Smooth muscle cell (in vitro differentiated cells): ENCODE data around the gene TMEM63A. TPM values are rescaled to one million over a fixed set of nuclear protein-coding genes. Genes with fewer than 3 reads are reported as not detected.

ENCODE experiments used
- DNase-seq: peaks from one replicate; lab custom pipeline; 2025; ENCODE audit not compliant: unreplicated experiment; lab: John Stamatoyannopoulos, UW
- H2AFZ ChIP-seq: fragments of 200-600 bp; sonication (generic); 2 replicates; pipeline ENCODE4 v1.6.0; 2016; ENCODE audit warnings: antibody characterized with exemption, low read depth, mild to moderate bottlenecking
- H3F3A ChIP-seq: fragments of 200-600 bp; sonication (generic); 2 replicates; pipeline ENCODE4 v1.6.0; 2017; ENCODE audit warnings: antibody characterized with exemption, low read depth
- H3K27ac ChIP-seq: fragments of 200-600 bp; sonication (generic); 2 replicates; pipeline ENCODE4 v1.5.1; 2016; ENCODE audit warnings: low read depth, mild to moderate bottlenecking
- H3K27me3 ChIP-seq: fragments of 200-600 bp; sonication (generic); 2 replicates; pipeline ENCODE4 v1.6.1; 2016; ENCODE audit warnings: low read depth, mild to moderate bottlenecking
- H3K36me3 ChIP-seq: fragments of 200-600 bp; sonication (generic); 2 replicates; pipeline ENCODE4 v1.5.1; 2016; ENCODE audit warnings: low read depth
- H3K4me1 ChIP-seq: fragments of 200-600 bp; sonication (generic); 2 replicates; pipeline ENCODE4 v1.5.1; 2016; ENCODE audit warnings: low read depth
- H3K4me2 ChIP-seq: fragments of 200-600 bp; sonication (generic); 2 replicates; pipeline ENCODE4 v1.6.0; 2016; ENCODE audit warnings: mild to moderate bottlenecking
- H3K4me3 ChIP-seq: fragments of 200-600 bp; sonication (generic); 2 replicates; pipeline ENCODE4 v1.5.1; 2016; ENCODE audit warnings: mild to moderate bottlenecking
- H3K79me2 ChIP-seq: fragments of 200-600 bp; sonication (generic); 2 replicates; pipeline ENCODE4 v1.6.0; 2016; ENCODE audit warnings: low read depth, mild to moderate bottlenecking
- H3K9ac ChIP-seq: fragments of 200-600 bp; sonication (generic); 2 replicates; pipeline ENCODE4 v1.6.0; 2016; ENCODE audit warnings: low read depth
- H3K9me3 ChIP-seq: fragments of 200-600 bp; sonication (generic); replicated peaks from 2 replicates; pipeline ENCODE4 v1.5.1; 2016; ENCODE audit warnings: low read depth
- H4K20me1 ChIP-seq: fragments of 200-600 bp; sonication (generic); 2 replicates; pipeline ENCODE4 v1.6.0; 2016; ENCODE audit warnings: low read depth
- CTCF ChIP-seq: fragments of 200-600 bp; sonication (generic); IDR thresholded peaks from 2 replicates; pipeline ENCODE4 v1.5.1; 2017; ENCODE audit warnings: borderline replicate concordance, mild to moderate bottlenecking, antibody characterized with exemption; ENCODE audit not compliant: insufficient read depth, poor library complexity, severe bottlenecking
- WGBS: methylation state at CpG from one replicate; pipeline ENCODE4 v1.1.7; 2016; ENCODE audit warnings: low lambda C conversion rate; 5-methylcytosine and 5-hydroxymethylcytosine counted together
- polyA plus RNA-seq: library from polyadenylated mRNA; unstranded; fragments of >200 nt; fragmentation: Nextera tagmentation; extraction: Ambion mirVana; gene quantifications from 2 replicates; pipeline ENCODE4 v1.2.1, GENCODE V29; 2016
- total RNA-seq: library from RNA; depleted of rRNA; stranded (reverse); fragments of >200 nt; gene quantifications from 2 replicates; pipeline ENCODE4 v1.2.3, GENCODE V29; 2014

Gene TMEM63A
- total and polyA plus RNA-seq, 2 experiments from 2014 or later = 10.9 to 12.0 TPM

DNA sequence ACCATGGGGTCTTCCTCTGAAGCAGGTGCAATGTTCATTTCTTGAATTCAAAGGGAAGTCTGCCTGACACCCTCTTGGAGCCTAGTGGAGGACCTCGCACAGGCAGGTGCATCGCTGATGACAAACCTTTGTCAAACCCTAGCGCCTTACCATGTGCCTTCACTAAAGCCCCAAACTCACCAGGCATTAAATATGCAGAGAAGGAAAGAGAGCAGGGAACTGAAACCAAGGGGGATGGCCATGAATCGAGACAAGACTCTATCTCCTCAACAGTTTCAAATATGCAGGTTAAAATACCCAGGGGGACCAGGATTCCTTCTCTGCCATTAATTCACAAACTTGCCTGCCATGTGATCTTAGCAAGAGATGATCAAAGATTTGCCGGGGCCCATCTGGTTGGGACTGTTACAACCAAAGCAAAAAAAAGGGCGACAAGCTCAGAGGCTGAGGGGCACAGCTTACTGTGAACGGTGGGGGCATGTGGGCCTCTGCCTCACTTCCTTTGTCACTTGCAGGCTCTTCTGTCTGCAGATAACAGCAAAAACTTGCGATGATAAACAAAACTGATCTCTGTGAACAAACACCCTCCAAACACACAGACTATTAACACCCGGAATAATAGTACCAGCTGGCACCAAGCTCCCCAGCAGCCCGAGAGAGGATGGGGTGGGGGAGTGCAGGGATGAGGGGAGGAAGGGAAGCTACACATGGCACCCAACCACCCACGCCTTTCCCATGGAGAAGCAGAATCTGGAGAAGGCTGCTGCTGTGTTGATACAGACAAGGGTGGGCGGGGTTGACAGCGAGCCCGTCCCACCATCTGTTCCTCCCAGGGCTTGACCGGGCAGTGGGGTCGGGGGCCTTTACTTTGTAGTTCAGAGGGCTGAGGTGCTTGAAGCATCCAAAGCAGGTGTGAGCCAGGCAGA, 33.9 kb downstream of the TMEM63A start:
- TF ChIP-seq CTCF = no peak
- Histone ChIP-seq H3K4me1 (no peaks in the 10 kb centered on the region), H3K27me3 (no peaks in the 10 kb centered on the region), H3K27ac (no peak overlapping the region), H3K9me3 (no peaks in the 10 kb centered on the region), H4K20me1 (no peaks in the 10 kb centered on the region), H3K4me3 (no peak overlapping the region), H3K79me2 (no peaks in the 10 kb centered on the region), H3K36me3 (no peaks in the 10 kb centered on the region), H3K4me2 (peak overlapping the region; percentile 48), H3K9ac (no peak overlapping the region), H2AFZ (no peak overlapping the region), H3F3A (no peaks in the 10 kb centered on the region)
- DNase-seq = no peak
- 59% methylated on average over 16 of the region's 16 CpGs for WGBS

GRCh38 chr1:225847610-225848009, 34.6 kb downstream of the TMEM63A start:
- no peak for DNase-seq
- Histone ChIP-seq H3K4me3 (no peak overlapping the region), H3F3A (no peaks in the 10 kb centered on the region), H4K20me1 (no peaks in the 10 kb centered on the region), H3K4me1 (no peaks in the 10 kb centered on the region), H3K27me3 (no peaks in the 10 kb centered on the region), H3K9me3 (no peaks in the 10 kb centered on the region), H3K36me3 (no peaks in the 10 kb centered on the region), H2AFZ (no peak overlapping the region), H3K9ac (no peak overlapping the region), H3K27ac (no peak overlapping the region), H3K4me2 (no peak overlapping the region), H3K79me2 (no peaks in the 10 kb centered on the region)
- 99% methylated on average over 4 of the region's 4 CpGs for WGBS
- TF ChIP-seq CTCF = no peak

DNA sequence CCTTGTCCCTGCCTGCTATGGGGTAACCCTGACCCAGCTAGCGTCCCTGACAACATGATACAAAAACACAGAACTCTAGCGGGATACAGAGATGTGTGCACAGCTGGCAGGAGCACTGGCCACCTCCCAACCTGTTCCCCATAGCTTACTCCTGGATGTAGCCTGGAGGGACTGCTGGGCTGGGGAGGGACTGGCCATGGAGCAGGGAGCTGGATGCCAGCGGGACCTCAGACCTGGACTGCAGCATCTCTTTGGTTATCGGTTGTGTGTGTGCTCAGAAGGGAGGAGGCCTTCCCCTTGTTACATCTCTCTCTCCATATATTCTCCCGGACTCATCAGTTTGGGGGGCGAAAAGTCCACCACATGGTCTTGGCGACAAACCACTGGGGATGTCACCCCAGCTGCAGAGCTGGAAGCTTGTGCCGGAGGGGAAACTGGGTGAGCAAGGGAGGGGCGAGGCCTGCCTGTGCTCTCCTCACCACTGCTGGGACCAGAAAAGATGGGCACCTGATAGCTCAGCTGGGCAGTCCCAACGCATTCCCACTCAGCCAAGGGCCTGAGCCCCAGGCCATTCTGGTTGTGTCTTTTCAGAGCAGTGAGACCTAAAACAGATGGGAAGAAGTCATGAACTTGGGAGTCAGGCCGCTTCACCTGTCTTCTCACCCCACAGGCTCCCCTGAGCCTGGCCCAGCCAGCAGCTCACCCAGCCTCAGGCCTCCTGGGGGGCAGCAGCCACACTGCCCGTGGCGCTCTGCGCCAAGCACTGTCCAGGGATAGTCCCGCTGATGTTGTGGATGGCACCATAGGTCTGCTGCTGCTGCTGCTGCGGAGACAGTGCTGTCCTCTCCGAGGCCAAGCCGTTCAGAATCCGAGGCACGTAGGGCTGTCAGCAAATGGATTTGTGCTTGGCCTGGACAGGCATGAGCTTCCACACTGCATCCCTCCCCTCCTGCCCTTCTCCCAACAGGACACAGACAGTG, 35.6 kb downstream of the TMEM63A start:
- H4K20me1 ChIP-seq = no peaks in the 10 kb centered on the region

More for the DNA sequence above, 35.6 kb downstream of the TMEM63A start:
- Histone ChIP-seq H3K27me3 (no peaks in the 10 kb centered on the region), H3K79me2 (no peaks in the 10 kb centered on the region), H3K9ac (no peak overlapping the region), H2AFZ (no peak overlapping the region), H3F3A (no peaks in the 10 kb centered on the region), H3K9me3 (no peaks in the 10 kb centered on the region), H3K4me3 (no peak overlapping the region), H3K4me2 (no peak overlapping the region), H3K27ac (no peak overlapping the region), H3K4me1 (no peaks in the 10 kb centered on the region), H3K36me3 (no peaks in the 10 kb centered on the region)
- no peak for TF ChIP-seq CTCF
- 96% methylated on average over 20 of the region's 20 CpGs for WGBS
- DNase-seq = no peak
